NCI-H2196 treated with DMSO at 0.1 percent for 48 hours (cell line): ENCODE results near the gene AJM1.
"Not testable (repeated sequence)": the region's sequence is repeated elsewhere in the genome, so short reads cannot be mapped to it uniquely, and the experiment has no call there.

Source experiments
- DNase-seq: peaks from one replicate; lab custom pipeline; 2025; ENCODE audit not compliant: unreplicated experiment; lab: John Stamatoyannopoulos, UW

AJM1 gene

GRCh38 chr9:136867480-136867879, 25.2 kb downstream of the AJM1 start:
- DNase-seq, result no peak

GRCh38 chr9:136867917-136868316, 25.6 kb downstream of the AJM1 start:
- no peak for DNase-seq

DNA sequence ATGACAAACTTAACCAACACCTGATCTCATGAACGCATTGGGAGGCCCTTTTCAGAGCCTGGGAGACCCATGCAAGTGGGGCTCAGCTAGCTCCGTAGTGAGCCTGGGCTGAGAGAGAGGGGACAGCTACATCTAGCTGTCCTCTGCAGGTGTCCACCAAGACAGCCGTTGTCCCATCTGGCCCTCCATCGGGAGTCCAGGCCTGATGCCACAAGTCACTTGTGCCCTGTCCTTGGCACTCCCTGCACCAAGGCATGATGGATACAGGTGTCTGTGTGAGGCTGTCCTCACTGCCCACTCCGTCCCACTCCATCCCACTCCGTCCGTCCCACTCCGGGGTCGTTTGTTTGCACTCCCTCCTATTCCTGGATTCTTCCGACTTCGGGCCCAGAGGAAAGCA, 26.4 kb downstream of the AJM1 start:
- DNase-seq, result no peak

DNA sequence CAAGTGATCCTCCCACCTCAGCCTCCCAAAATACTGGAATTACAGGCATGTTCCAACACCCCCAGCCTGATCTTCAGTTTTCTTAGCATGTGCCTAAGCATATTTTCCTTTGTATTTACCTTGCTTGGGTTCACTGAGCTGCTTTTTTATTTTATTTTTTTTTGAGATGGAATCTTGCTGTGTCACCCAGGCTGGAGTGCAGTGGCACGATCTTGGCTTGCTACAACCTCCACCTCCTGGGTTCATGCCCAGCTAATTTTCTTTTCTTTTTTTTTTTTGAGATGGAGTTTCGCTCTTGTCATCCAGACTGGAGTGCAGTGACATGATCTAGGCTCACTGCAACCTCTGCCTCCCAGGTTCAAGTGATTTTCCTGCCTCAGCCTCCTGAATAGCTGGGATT, 27.3 kb downstream of the AJM1 start:
- not testable (repeated sequence) for DNase-seq

DNA sequence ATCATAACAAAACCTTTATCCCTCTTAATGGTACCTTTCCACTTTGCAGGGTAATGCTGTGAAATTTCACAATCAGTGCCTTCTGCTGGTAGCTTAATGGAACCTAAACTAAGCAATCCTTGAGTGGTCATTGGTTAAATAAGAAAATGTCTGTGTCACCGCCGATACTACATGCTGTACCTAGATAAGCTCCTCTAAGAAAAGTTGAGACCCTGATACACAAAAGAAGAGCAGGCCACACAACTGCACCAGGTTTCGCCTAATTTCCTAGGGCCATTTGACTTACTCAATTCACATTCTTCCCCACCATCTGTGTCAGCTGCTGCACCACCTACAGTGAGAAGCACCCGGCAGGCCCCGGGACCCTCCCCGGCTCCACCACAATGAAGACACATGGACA, 32.9 kb downstream of the AJM1 start:
- no peak for DNase-seq

GRCh38 chr9:136876476-136876875, 34.2 kb downstream of the AJM1 start:
- no peak for DNase-seq

DNA sequence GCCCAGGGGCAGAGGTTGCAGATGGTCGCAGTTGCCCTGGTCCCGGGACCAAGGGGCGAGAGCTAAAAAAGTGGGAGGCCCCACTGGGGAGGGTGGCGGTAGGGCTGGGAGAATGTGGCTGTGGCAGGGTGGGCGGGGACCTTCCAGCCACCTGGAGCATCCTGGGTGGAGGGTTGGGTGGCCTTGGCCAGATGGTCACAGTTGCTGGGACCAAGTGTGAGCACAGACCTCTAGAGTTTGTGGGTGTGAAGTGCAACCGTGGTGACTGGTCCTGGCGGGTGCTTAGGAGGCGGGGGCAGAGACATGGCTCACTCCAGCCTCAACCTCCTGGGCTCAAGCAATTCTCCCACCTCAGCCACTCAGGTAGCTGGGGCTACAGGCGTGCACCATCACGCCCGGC, 38.4 kb downstream of the AJM1 start:
- no peak for DNase-seq

DNA sequence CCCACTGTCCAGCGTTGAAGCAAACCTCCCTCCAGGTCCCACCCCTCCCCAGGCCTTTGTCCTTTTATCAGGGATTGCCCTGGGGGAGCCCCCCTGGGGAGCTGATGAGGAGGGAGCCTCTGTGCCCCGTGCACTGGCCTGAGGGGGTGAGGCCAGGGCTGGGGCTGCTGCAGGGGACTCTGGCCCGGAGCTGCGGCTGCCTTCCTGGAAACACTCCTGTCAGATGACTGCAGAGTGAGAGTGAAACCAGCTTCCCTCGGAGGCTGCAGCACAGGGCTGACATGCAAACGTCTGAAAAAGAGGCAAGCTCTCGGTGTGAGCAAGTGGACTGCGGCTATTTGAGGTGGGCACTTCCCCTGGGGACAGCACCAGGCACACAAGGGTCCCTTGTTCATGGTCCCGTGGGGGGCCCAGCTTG, 39.4 kb downstream of the AJM1 start:
- no peak for DNase-seq

- peak; percentile 30 for DNase-seq
Observed at GRCh38 chr9:136882109-136882946, 40.0 kb downstream of the AJM1 start.

- DNase-seq, result not testable (repeated sequence)
Observed at GRCh38 chr9:136882947-136883283, 40.6 kb downstream of the AJM1 start.

DNA sequence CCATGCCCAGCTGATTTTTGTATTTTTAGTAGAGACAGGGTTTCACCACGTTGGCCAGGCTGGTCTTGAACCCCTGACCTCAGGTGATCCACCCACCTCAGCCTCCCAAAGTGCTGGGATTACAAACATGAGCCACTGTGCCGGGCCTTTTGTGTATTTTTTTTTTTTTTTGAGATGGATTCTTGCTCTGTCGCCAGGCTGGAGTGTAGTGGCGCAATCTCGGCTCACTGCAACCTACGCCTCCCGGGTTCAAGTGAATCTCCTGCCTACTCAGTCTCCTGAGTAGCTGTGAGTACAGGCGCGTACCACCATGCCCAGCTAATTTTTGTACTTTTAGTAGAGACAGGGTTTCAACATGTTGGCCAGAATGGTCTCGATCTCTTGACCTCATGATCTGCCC, 41.4 kb downstream of the AJM1 start:
- DNase-seq, result not testable (repeated sequence)

GRCh38 chr9:136885950-136886578, 43.8 kb downstream of the AJM1 start, which contains the start of gene TRAF2:
Gene TRAF2, plus strand, starts transcription at chr9:136886516. Its CDS starts 12,225 bp downstream, at chr9:136898741.
- peak; percentile 92 for DNase-seq

DNA sequence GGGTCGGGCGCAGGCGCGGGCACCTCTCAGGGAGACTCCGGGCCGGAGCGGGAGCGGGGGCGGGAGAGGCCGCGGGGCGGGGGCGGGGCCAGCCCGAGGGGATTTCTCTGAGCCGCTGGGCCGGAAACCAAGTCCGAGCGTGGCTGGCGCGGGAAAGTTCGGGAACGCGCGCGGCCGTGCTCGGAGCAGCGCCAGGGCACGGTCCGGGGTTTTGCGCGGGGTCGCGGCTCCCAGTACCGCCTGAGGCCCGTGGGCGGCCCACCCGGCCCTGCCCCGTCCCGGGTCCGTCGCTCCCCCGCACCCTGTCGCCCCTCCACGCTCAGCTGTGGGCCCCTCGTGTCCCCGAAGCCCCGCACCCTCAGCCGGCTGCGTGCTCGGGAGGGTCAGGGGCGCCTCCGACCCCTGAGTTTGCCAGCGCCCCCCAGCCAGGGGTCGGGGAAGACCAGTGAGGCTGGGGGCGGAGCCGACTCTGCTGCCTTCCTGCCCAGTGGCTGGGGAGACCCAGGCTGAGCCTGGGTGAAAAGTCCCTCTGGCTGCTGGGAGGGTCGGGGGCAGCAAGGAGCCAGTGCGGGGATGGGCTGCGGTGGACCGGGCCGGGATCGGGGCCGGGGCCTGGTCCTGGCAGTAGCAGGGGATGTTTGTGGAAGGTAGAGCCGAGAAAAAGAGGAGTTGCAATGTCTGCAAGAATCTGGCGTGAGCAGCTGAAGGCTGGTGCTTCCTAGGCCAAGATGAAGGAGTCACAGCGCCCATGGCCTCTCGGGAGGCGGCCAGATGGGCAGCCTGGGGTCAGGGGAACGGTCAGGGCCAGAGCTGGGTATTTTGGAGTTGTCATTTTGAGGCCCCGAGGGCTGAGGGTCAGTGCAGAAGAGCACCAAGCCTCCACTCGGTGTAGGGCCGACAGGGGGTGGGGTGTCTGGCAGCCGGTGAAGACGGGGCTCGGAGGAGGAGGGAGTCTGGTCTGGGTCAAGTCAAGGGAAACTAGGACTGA, 44.6 kb downstream of the AJM1 start:
- DNase-seq, result no peak

GRCh38 chr9:136888454-136888853, 46.2 kb downstream of the AJM1 start:
- DNase-seq, result no peak

- no peak for DNase-seq
Observed at GRCh38 chr9:136889858-136890257, 47.6 kb downstream of the AJM1 start.

DNA sequence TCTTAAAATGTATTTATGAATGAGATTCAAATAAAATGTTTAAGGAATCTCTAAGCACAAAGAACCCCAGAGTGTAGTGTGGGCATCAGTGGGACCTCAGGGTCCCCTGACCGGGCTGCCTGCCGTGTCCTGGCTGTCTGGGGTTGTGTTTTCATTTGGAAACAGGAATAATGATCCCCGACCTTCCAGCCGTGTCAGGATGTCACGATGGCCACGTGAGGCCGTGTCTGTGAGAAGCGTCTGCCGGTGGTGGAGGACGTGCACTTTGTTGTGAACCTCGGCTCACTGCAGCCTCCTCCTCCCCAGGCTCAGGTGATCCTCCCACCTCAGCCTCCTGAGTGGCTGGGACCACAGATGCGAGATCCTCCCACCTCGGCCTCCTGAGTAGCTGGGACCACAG, 48.4 kb downstream of the AJM1 start:
- DNase-seq, result no peak
